ENCODE data around the gene SAXO2.
"Not testable (repeated sequence)": the region's sequence is repeated elsewhere in the genome, so short reads cannot be mapped to it uniquely, and the experiment has no call there.

The SAXO2 gene

DNA sequence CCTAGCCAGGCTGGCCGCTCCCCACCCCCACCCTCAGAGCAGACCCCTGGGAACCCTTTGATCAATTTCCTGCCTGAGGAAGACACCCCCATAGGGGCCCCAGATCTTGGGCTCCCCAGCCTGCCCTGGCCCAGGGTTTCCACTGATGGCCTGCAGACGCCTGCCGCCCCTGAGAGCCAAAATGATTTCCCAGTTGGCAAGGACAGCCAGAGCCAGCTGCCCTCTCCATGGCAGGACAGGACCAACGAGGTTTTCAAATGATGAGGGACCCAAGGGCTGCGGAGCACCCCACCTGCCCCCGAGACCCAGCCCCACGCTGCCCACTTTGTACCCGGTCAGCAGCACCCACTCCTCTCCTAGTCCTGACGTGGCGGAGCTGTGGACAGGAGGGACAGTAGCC, 64.8 kb downstream of the SAXO2 start:
- H3K4me1 ChIP-seq (ENCODE audit: control extremely low read depth in 1 of 4, control insufficient read depth in 4 of 4, insufficient read depth in 4 of 4, low read length in 3 of 4); DNase-seq; H3K9me3 ChIP-seq (ENCODE audit: control extremely low read depth in 1 of 5, control insufficient read depth in 4 of 5, insufficient read depth in 2 of 5, low read depth in 1 of 5, low read length in 4 of 5); POLR2A ChIA-PET; H3K27me3 ChIP-seq (replicated peaks in 2 of 5; ENCODE audit: control insufficient read depth in 4 of 5, insufficient read depth in 5 of 5, low read length in 4 of 5); H3K36me3 ChIP-seq (ENCODE audit: control insufficient read depth in 4 of 4, insufficient read depth in 4 of 4, low read length in 3 of 4); H3K27ac ChIP-seq (ENCODE audit: insufficient read depth in 1 of 2, low read depth in 1 of 2, low read length in 2 of 2, poor library complexity in 1 of 2, severe bottlenecking in 2 of 2); H3K4me3 ChIP-seq (ENCODE audit: control insufficient read depth in 1 of 7, extremely low read depth in 1 of 7, insufficient read depth in 4 of 7, low read depth in 2 of 7, low read length in 6 of 7); CTCF ChIA-PET: not testable (repeated sequence)
- WGBS (ENCODE audit: insufficient coverage), result 100% methylated on average over 1 of the region's 10 CpGs

GRCh38 chr15:82329039-82329438, 66.4 kb downstream of the SAXO2 start:
- H3K36me3 ChIP-seq (ENCODE audit: control insufficient read depth in 4 of 4, insufficient read depth in 4 of 4, low read length in 3 of 4); CTCF ChIA-PET: not testable (repeated sequence)

GRCh38 chr15:82330921-82331320, 68.3 kb downstream of the SAXO2 start:
- POLR2A ChIA-PET; H3K36me3 ChIP-seq (ENCODE audit: control insufficient read depth in 4 of 4, insufficient read depth in 4 of 4, low read length in 3 of 4); H3K27ac ChIP-seq (ENCODE audit: insufficient read depth in 1 of 2, low read depth in 1 of 2, low read length in 2 of 2, poor library complexity in 1 of 2, severe bottlenecking in 2 of 2); CTCF ChIA-PET; DNase-seq; H3K27me3 ChIP-seq (replicated peaks in 2 of 5; ENCODE audit: control insufficient read depth in 4 of 5, insufficient read depth in 5 of 5, low read length in 4 of 5); H3K4me3 ChIP-seq (ENCODE audit: control insufficient read depth in 1 of 7, extremely low read depth in 1 of 7, insufficient read depth in 4 of 7, low read depth in 2 of 7, low read length in 6 of 7); H3K9me3 ChIP-seq (ENCODE audit: control extremely low read depth in 1 of 5, control insufficient read depth in 4 of 5, insufficient read depth in 2 of 5, low read depth in 1 of 5, low read length in 4 of 5): not testable (repeated sequence)
- peaks cover 0 to 14% (median 6%) of the 10 kb centered on the region in 4 experiments for H3K4me1 ChIP-seq (ENCODE audit: control extremely low read depth in 1 of 4, control insufficient read depth in 4 of 4, insufficient read depth in 4 of 4, low read length in 3 of 4)
- no CpG with 5 or more reads among the region's 11 CpGs for WGBS (ENCODE audit: insufficient coverage)

More at GRCh38 chr15:82329039-82329438, 66.4 kb downstream of the SAXO2 start:
- H3K9me3 ChIP-seq (ENCODE audit: control extremely low read depth in 1 of 5, control insufficient read depth in 4 of 5, insufficient read depth in 2 of 5, low read depth in 1 of 5, low read length in 4 of 5); POLR2A ChIA-PET; H3K27ac ChIP-seq (ENCODE audit: insufficient read depth in 1 of 2, low read depth in 1 of 2, low read length in 2 of 2, poor library complexity in 1 of 2, severe bottlenecking in 2 of 2); DNase-seq; H3K4me3 ChIP-seq (ENCODE audit: control insufficient read depth in 1 of 7, extremely low read depth in 1 of 7, insufficient read depth in 4 of 7, low read depth in 2 of 7, low read length in 6 of 7); H3K27me3 ChIP-seq (replicated peaks in 2 of 5; ENCODE audit: control insufficient read depth in 4 of 5, insufficient read depth in 5 of 5, low read length in 4 of 5): not testable (repeated sequence)
- WGBS (ENCODE audit: insufficient coverage), result no CpG with 5 or more reads among the region's 13 CpGs
- peaks cover 0 to 13% (median 6%) of the 10 kb centered on the region in 4 experiments for H3K4me1 ChIP-seq (ENCODE audit: control extremely low read depth in 1 of 4, control insufficient read depth in 4 of 4, insufficient read depth in 4 of 4, low read length in 3 of 4)

- 40% methylated on average over 1 of the region's 3 CpGs for WGBS (ENCODE audit: insufficient coverage)
- H3K36me3 ChIP-seq (ENCODE audit: control insufficient read depth in 4 of 4, insufficient read depth in 4 of 4, low read length in 3 of 4); H3K27ac ChIP-seq (ENCODE audit: insufficient read depth in 1 of 2, low read depth in 1 of 2, low read length in 2 of 2, poor library complexity in 1 of 2, severe bottlenecking in 2 of 2); H3K27me3 ChIP-seq (replicated peaks in 2 of 5; ENCODE audit: control insufficient read depth in 4 of 5, insufficient read depth in 5 of 5, low read length in 4 of 5); POLR2A ChIA-PET; DNase-seq; CTCF ChIA-PET; H3K4me3 ChIP-seq (ENCODE audit: control insufficient read depth in 1 of 7, extremely low read depth in 1 of 7, insufficient read depth in 4 of 7, low read depth in 2 of 7, low read length in 6 of 7); H3K9me3 ChIP-seq (ENCODE audit: control extremely low read depth in 1 of 5, control insufficient read depth in 4 of 5, insufficient read depth in 2 of 5, low read depth in 1 of 5, low read length in 4 of 5): not testable (repeated sequence)
- H3K4me1 ChIP-seq (ENCODE audit: control extremely low read depth in 1 of 4, control insufficient read depth in 4 of 4, insufficient read depth in 4 of 4, low read length in 3 of 4), result peaks cover 0 to 18% (median 6%) of the 10 kb centered on the region in 4 experiments
These were observed 69.1 kb downstream of the SAXO2 start for GRCh38 chr15:82331576-82332304.

DNA sequence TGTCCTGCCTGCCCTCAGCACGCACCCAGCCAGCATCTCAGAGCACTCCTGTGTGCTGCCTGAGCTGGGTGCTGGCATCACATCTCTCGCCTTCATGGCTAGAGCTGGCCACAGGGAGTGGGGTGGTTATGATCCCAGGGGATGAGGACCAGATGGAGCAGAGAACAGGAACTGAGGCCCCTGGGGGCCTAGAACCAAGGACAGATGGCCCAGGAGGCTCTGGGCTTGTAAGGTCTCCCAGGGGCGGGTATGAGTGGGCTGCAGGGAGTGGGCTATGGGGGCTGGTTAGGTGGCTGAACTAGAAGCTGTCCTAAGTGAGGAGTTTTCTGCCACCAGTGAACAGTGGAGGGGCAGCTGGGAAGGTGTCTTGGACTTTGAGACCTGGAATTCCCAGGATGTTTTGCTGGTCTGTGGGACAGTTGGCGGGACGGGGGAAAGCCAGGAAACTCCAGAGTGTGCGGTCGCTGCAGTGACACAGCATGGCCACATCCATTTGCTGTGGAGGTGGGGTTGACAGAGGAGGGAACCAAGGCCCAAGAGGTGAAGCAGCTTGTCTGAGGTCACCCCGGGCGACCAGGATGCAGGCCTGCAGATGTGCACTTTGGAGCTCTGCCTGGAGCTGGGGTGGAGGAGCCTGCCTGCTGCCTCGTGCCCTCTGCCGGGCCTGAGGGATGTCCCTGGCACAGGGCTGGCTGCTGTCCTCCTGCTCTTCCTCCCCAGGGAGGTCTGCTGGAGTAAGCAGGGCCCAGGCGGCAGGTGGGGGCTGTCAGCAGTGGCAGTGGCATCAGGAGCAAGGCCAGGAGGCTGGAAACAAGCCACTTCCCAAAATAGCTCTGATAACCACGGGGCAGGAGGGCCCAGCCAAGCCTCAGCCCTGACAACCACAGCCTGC, 70.3 kb downstream of the SAXO2 start:
- H3K36me3 ChIP-seq (ENCODE audit: control insufficient read depth in 4 of 4, insufficient read depth in 4 of 4, low read length in 3 of 4); H3K27me3 ChIP-seq (replicated peaks in 2 of 5; ENCODE audit: control insufficient read depth in 4 of 5, insufficient read depth in 5 of 5, low read length in 4 of 5); H3K27ac ChIP-seq (ENCODE audit: insufficient read depth in 1 of 2, low read depth in 1 of 2, low read length in 2 of 2, poor library complexity in 1 of 2, severe bottlenecking in 2 of 2); H3K4me3 ChIP-seq (ENCODE audit: control insufficient read depth in 1 of 7, extremely low read depth in 1 of 7, insufficient read depth in 4 of 7, low read depth in 2 of 7, low read length in 6 of 7); H3K9me3 ChIP-seq (ENCODE audit: control extremely low read depth in 1 of 5, control insufficient read depth in 4 of 5, insufficient read depth in 2 of 5, low read depth in 1 of 5, low read length in 4 of 5); CTCF ChIA-PET: not testable (repeated sequence)
- DNase-seq, result peak in 2 of 3 donors; percentile 34 to 60
- POLR2A ChIA-PET, result interaction anchor here (0.6 kb wide), 1 partner anchor 812 kb away, joined by 3 read pairs; no protein-coding TSS in a partner anchor
- no CpG with 5 or more reads among the region's 13 CpGs for WGBS (ENCODE audit: insufficient coverage)
- H3K4me1 ChIP-seq (ENCODE audit: control extremely low read depth in 1 of 4, control insufficient read depth in 4 of 4, insufficient read depth in 4 of 4, low read length in 3 of 4), result peaks cover 0 to 18% (median 6%) of the 10 kb centered on the region in 4 experiments

GRCh38 chr15:82333603-82334553, 71.3 kb downstream of the SAXO2 start:
- POLR2A ChIA-PET; CTCF ChIA-PET; H3K27me3 ChIP-seq (replicated peaks in 2 of 5; ENCODE audit: control insufficient read depth in 4 of 5, insufficient read depth in 5 of 5, low read length in 4 of 5); H3K9me3 ChIP-seq (ENCODE audit: control extremely low read depth in 1 of 5, control insufficient read depth in 4 of 5, insufficient read depth in 2 of 5, low read depth in 1 of 5, low read length in 4 of 5); H3K4me3 ChIP-seq (ENCODE audit: control insufficient read depth in 1 of 7, extremely low read depth in 1 of 7, insufficient read depth in 4 of 7, low read depth in 2 of 7, low read length in 6 of 7); H3K36me3 ChIP-seq (ENCODE audit: control insufficient read depth in 4 of 4, insufficient read depth in 4 of 4, low read length in 3 of 4); H3K27ac ChIP-seq (ENCODE audit: insufficient read depth in 1 of 2, low read depth in 1 of 2, low read length in 2 of 2, poor library complexity in 1 of 2, severe bottlenecking in 2 of 2): not testable (repeated sequence)
- WGBS (ENCODE audit: insufficient coverage), result 87% methylated on average over 13 of the region's 43 CpGs
- DNase-seq, result peak in 2 of 3 donors; percentile 28 to 44
- H3K4me1 ChIP-seq (ENCODE audit: control extremely low read depth in 1 of 4, control insufficient read depth in 4 of 4, insufficient read depth in 4 of 4, low read length in 3 of 4), result peaks cover 0 to 18% (median 6%) of the 10 kb centered on the region in 4 experiments

Data from common myeloid progenitor, CD34-positive (primary cell).